GM12878 (cell line): Measurements from ENCODE around the gene TSC22D3. TPM values are rescaled to one million over a fixed set of nuclear protein-coding genes. Genes with fewer than 3 reads are reported as not detected.

Experiments used
- ATAC-seq: fragments of 200-7000 bp; cut with Tn5 transposase; 3 replicates; pipeline ENCODE4 v1.9.1; 2020; ENCODE audit warnings: mild to moderate bottlenecking, moderate library complexity
- BruUV-seq: library from RNA; stranded (reverse); fragments of 400-500 nt; replicated peaks from 2 replicates; lab custom pipeline; 2021; lab: Mats Ljungman, UMichigan
- CTCF ChIA-PET: fragments of 300-600 bp; sonication (Branson Sonifier 250); formaldehyde crosslinking; extraction: SDS; loops from one replicate; lab custom pipeline; 2021; ENCODE audit warnings: inconsistent platforms; lab: Yijun Ruan, JAX
- POLR2A ChIA-PET: fragments of 350-600 bp; formaldehyde crosslinking; extraction: SDS; loops from one replicate; lab custom pipeline; 2021; ENCODE audit warnings: inconsistent platforms; lab: Charles Lee
- RAD21 ChIA-PET: fragments of 300-600 bp; sonication (Branson Sonifier 250); formaldehyde crosslinking; loops from one replicate; lab custom pipeline; 2023; ENCODE audit warnings: antibody characterized with exemption; ENCODE audit not compliant: unreplicated experiment; lab: Charles Lee
- SMC1A ChIA-PET: fragments of 300-600 bp; sonication (Branson Sonifier 250); formaldehyde crosslinking; loops from one replicate; lab custom pipeline; 2023; ENCODE audit not compliant: unreplicated experiment, uncharacterized antibody; lab: Charles Lee
- DNase-seq: peaks from one replicate; pipeline ENCODE4 v3.0.0-alpha.2; 2011; ENCODE audit warnings: low read depth, low spot score
- FAIRE-seq: peaks from 3 replicates; lab custom pipeline; 2011; peaks lifted over from hg19 to GRCh38; lab: Jason Lieb, UNC
- H2AFZ ChIP-seq: 2 replicates; pipeline ENCODE4 v1.6.0; 2011; ENCODE audit warnings: low read depth, low read length, control low read depth; ENCODE audit not compliant: control insufficient read depth
- H3K27ac ChIP-seq: 2 replicates; pipeline ENCODE4 v1.5.1; 2011; ENCODE audit warnings: control low read depth; ENCODE audit not compliant: control insufficient read depth, insufficient read depth
- H3K27me3 ChIP-seq, 2 experiments: replicated peaks in 1 of 2; 2 replicates each; pipeline versions ENCODE4 v1.6.0 to v1.6.1; 2011; ENCODE audit warnings: low read length in 1 of 2; ENCODE audit not compliant: control insufficient read depth in 2 of 2, insufficient read depth in 2 of 2
- H3K36me3 ChIP-seq, 2 experiments: 2 replicates each; pipeline ENCODE4 v1.5.1; 2011; ENCODE audit warnings: low read length in 1 of 2; ENCODE audit not compliant: control insufficient read depth in 2 of 2, insufficient read depth in 2 of 2
- H3K4me1 ChIP-seq: 2 replicates; pipeline ENCODE4 v1.6.1; 2011; ENCODE audit warnings: mild to moderate bottlenecking, low read length, moderate library complexity, mixed read lengths; ENCODE audit not compliant: control insufficient read depth, insufficient read depth
- H3K4me2 ChIP-seq: 2 replicates; pipeline ENCODE4 v1.6.0; 2011; ENCODE audit warnings: control low read depth; ENCODE audit not compliant: control insufficient read depth, insufficient read depth
- H3K4me3 ChIP-seq: fragments of 200-600 bp; sonication (generic); 2 replicates; pipeline ENCODE4 v1.5.1; 2016
- H3K79me2 ChIP-seq: 2 replicates; pipeline ENCODE4 v1.6.0; 2011; ENCODE audit warnings: low read length; ENCODE audit not compliant: control insufficient read depth, insufficient read depth
- H3K9ac ChIP-seq: 2 replicates; pipeline ENCODE4 v1.8.0; 2011; ENCODE audit warnings: low read length, control low read depth, mixed read lengths; ENCODE audit not compliant: control insufficient read depth, insufficient read depth
- H3K9me3 ChIP-seq: replicated peaks from 3 replicates; pipeline ENCODE4 v1.5.1; 2011; ENCODE audit warnings: mild to moderate bottlenecking, low read length; ENCODE audit not compliant: control insufficient read depth, insufficient read depth
- H4K20me1 ChIP-seq: 2 replicates; pipeline ENCODE4 v1.6.0; 2011; ENCODE audit not compliant: control insufficient read depth, insufficient read depth
- CBX3 ChIP-seq: fragments of 200-600 bp; sonication (generic); IDR thresholded peaks from 2 replicates; pipeline ENCODE4 v1.6.1; 2016; ENCODE audit warnings: low read depth, borderline replicate concordance
- DPF2 ChIP-seq: fragments of 450-650 bp; IDR thresholded peaks from 2 replicates; pipeline ENCODE4 v1.6.1; 2017; ENCODE audit warnings: mild to moderate bottlenecking
- GATAD2B ChIP-seq: fragments of 450-650 bp; conservative IDR thresholded peaks from 2 replicates; pipeline ENCODE4 v1.6.1; 2017; ENCODE audit warnings: low read depth, mild to moderate bottlenecking, moderate library complexity
- KDM1A ChIP-seq: fragments of 200-600 bp; sonication (generic); IDR thresholded peaks from 2 replicates; pipeline ENCODE4 v1.6.1; 2016; ENCODE audit warnings: borderline replicate concordance
- MEF2A ChIP-seq: IDR thresholded peaks from 2 replicates; pipeline ENCODE4 v1.6.1; 2011; ENCODE audit warnings: low read depth, mild to moderate bottlenecking, low read length, moderate library complexity; ENCODE audit not compliant: insufficient read depth
- NBN ChIP-seq: fragments of 450-650 bp; IDR thresholded peaks from 2 replicates; pipeline ENCODE4 v1.6.1; 2016
- PAX5 ChIP-seq: IDR thresholded peaks from 2 replicates; pipeline ENCODE4 v1.6.1; 2011; ENCODE audit warnings: low read depth, low read length, borderline replicate concordance
- POLR2AphosphoS5 ChIP-seq: IDR thresholded peaks from 2 replicates; pipeline ENCODE4 v1.6.1; 2011; ENCODE audit warnings: mild to moderate bottlenecking, low read length, inconsistent platforms
- WGBS: methylation state at CpG from one replicate; pipeline ENCODE4 v1.1.6; 2016; ENCODE audit warnings: low lambda C conversion rate; ENCODE audit not compliant: insufficient replicate concordance, insufficient coverage; ENCODE audit errors: missing lambda C conversion rate; 5-methylcytosine and 5-hydroxymethylcytosine counted together
- in situ Hi-C: fragments of 300-500 bp; cut with MboI; formaldehyde crosslinking; loops from 9 replicates; pipeline ENCODE4 v1.14.3; 2018; ENCODE audit warnings: mixed read lengths
- intact Hi-C: fragments of 100-400 bp; cut with micrococcal nuclease; formaldehyde crosslinking; loops from one replicate; pipeline ENCODE4 v1.14.2; 2022; ENCODE audit not compliant: unreplicated experiment
- polyA plus RNA-seq, 11 experiments: library from polyadenylated mRNA; depleted of rRNA in 4 of 11; unstranded in 6 of 11; stranded (reverse) in 5 of 11; fragments of >200 nt; fragmentation: Nextera tagmentation in 4 of 11; fragmentation: Illumina TruSeq in 1 of 11; extraction: Ambion mirVana in 4 of 11; extraction: Trizol in 1 of 11; gene quantifications; 1 replicate in 1 of 11; 2 replicates in 10 of 11; pipeline versions ENCODE4 v1.2.1 to v1.2.3, GENCODE V29; 2011 to 2016; ENCODE audit warnings: inconsistent platforms in 2 of 11, missing spikeins in 2 of 11, low read depth in 1 of 11
- total RNA-seq, 4 experiments: library from RNA; depleted of rRNA in 3 of 4; stranded (reverse); fragments of >200 nt in 3 of 4; fragmentation: Illumina TruSeq in 1 of 4; extraction: Trizol in 1 of 4; gene quantifications; 2 replicates each; pipeline versions ENCODE4 v1.2.1 to v1.2.3, GENCODE V29; 2013 to 2021
- TF ChIP-seq, protein P1 (sequence below): IDR thresholded peaks from 2 replicates; pipeline ENCODE4 v1.6.1; 2012; ENCODE audit warnings: mild to moderate bottlenecking, low read depth, low read length
- TF ChIP-seq, protein P2 (sequence below): fragments of 450-650 bp; IDR thresholded peaks from 2 replicates; pipeline ENCODE4 v1.6.1; 2017; ENCODE audit warnings: antibody characterized with exemption, mild to moderate bottlenecking, moderate library complexity
- TF ChIP-seq, protein P3 (sequence below): IDR thresholded peaks from 2 replicates; pipeline ENCODE4 v1.6.1; 2011; ENCODE audit warnings: mild to moderate bottlenecking, low read depth, low read length, moderate library complexity; ENCODE audit not compliant: insufficient replicate concordance
- TF ChIP-seq, protein P4 (sequence below): fragments of 450-650 bp; IDR thresholded peaks from 2 replicates; pipeline ENCODE4 v1.6.1; 2018; ENCODE audit warnings: borderline replicate concordance, mild to moderate bottlenecking; ENCODE audit not compliant: partially characterized antibody

Gene TSC22D3
- total and polyA plus RNA-seq, 10 of the 15 experiments (the other 5 are each of a cell fraction or from before 2014, with no cell fraction given): 4.6 to 122 (median 16.1) TPM

DNA sequence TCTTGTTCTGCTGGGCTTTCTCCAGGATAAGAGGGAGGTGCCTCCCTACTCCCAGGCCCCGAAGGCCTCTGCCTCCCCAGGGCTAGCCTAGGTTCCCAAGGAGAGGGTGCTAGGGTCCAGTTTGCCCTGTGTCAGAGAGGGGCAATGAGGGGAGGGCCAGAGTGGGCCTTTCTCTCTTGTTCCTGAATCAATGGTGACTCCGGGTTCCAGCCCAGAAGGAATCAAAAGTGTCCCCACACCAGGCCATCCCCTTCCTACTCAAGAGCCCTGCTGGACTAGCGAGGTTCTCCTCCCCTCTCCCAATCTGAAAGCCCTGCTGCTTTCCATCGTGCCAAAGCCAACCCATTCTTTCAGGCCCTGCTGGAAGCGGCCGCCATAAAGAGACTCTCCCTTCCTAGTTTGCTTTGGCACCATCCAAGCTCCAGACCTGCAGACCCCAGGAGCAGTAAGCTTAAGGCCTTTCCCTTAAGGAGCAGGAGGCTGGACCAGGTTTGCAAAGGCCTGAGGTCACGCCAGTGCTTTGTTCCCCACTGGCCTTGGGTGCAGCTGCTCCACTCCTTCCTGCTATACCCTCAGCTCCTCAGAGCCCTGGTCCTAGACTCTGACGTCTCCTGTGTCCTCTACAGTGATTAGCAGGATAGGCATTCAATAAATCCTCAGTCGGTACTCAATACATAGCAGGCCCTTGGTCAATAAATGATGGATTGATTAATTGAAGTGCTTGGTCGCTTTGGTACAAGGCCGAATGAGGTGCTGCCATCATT lies 10.6 kb downstream of the TSC22D3 start:
- in situ Hi-C loops (no loop called here), intact Hi-C loops (loop anchor here (5.0 kb wide), 1 partner anchor 48 kb away; no protein-coding TSS in a partner anchor)
- H3K4me3 ChIP-seq: no peak overlapping the region
- no peaks in the 10 kb centered on the region; the same call in 1 of the 2 replicates for H4K20me1 ChIP-seq
- H3K36me3 ChIP-seq: no peaks in the 10 kb centered on the region
- DNase-seq (no peak), ATAC-seq (no peak), FAIRE-seq (no peak)
- no peaks in the 10 kb centered on the region for H3K27me3 ChIP-seq
- no peaks in the 10 kb centered on the region for H3K79me2 ChIP-seq
- no peak overlapping the region for H2AFZ ChIP-seq
- ChIA-PET CTCF (interaction anchor here (1.4 to 2.8 kb wide), 2 partner anchors 12 to 27 kb away, joined by 6 to 14 read pairs; partner anchors contain the start of gene NCBP2L), RAD21 (interaction anchor here (0.6 to 2.7 kb wide), 4 partner anchors 11 to 104 kb away, joined by 3 to 19 read pairs (median 10); partner anchors contain the start of genes NCBP2L and TSC22D3), SMC1A (interaction anchor here (3.1 kb wide), 1 partner anchor 11 kb away, joined by 20 read pairs; the partner anchor contains the start of genes NCBP2L and TSC22D3), POLR2A (interaction anchor here (1.3 kb wide), 1 partner anchor 10 kb away, joined by 4 read pairs; the partner anchor contains the start of gene TSC22D3)
- no peaks in the 10 kb centered on the region for H3K4me1 ChIP-seq
- no peak overlapping the region for H3K9ac ChIP-seq
- no TSS peak for BruUV-seq
- H3K9me3 ChIP-seq: no peaks in the 10 kb centered on the region
- WGBS: 25% methylated on average over 11 of the region's 11 CpGs
- no peak overlapping the region for H3K4me2 ChIP-seq
- no peak overlapping the region for H3K27ac ChIP-seq
- TF ChIP-seq, protein P1, sequence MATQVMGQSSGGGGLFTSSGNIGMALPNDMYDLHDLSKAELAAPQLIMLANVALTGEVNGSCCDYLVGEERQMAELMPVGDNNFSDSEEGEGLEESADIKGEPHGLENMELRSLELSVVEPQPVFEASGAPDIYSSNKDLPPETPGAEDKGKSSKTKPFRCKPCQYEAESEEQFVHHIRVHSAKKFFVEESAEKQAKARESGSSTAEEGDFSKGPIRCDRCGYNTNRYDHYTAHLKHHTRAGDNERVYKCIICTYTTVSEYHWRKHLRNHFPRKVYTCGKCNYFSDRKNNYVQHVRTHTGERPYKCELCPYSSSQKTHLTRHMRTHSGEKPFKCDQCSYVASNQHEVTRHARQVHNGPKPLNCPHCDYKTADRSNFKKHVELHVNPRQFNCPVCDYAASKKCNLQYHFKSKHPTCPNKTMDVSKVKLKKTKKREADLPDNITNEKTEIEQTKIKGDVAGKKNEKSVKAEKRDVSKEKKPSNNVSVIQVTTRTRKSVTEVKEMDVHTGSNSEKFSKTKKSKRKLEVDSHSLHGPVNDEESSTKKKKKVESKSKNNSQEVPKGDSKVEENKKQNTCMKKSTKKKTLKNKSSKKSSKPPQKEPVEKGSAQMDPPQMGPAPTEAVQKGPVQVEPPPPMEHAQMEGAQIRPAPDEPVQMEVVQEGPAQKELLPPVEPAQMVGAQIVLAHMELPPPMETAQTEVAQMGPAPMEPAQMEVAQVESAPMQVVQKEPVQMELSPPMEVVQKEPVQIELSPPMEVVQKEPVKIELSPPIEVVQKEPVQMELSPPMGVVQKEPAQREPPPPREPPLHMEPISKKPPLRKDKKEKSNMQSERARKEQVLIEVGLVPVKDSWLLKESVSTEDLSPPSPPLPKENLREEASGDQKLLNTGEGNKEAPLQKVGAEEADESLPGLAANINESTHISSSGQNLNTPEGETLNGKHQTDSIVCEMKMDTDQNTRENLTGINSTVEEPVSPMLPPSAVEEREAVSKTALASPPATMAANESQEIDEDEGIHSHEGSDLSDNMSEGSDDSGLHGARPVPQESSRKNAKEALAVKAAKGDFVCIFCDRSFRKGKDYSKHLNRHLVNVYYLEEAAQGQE: no peak
- TF ChIP-seq, protein P2, sequence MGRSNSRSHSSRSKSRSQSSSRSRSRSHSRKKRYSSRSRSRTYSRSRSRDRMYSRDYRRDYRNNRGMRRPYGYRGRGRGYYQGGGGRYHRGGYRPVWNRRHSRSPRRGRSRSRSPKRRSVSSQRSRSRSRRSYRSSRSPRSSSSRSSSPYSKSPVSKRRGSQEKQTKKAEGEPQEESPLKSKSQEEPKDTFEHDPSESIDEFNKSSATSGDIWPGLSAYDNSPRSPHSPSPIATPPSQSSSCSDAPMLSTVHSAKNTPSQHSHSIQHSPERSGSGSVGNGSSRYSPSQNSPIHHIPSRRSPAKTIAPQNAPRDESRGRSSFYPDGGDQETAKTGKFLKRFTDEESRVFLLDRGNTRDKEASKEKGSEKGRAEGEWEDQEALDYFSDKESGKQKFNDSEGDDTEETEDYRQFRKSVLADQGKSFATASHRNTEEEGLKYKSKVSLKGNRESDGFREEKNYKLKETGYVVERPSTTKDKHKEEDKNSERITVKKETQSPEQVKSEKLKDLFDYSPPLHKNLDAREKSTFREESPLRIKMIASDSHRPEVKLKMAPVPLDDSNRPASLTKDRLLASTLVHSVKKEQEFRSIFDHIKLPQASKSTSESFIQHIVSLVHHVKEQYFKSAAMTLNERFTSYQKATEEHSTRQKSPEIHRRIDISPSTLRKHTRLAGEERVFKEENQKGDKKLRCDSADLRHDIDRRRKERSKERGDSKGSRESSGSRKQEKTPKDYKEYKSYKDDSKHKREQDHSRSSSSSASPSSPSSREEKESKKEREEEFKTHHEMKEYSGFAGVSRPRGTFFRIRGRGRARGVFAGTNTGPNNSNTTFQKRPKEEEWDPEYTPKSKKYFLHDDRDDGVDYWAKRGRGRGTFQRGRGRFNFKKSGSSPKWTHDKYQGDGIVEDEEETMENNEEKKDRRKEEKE: no peak
- TF ChIP-seq CBX3 (no peak), KDM1A (no peak), GATAD2B (no peak), DPF2 (no peak), MEF2A (no peak), POLR2AphosphoS5 (no peak), PAX5 (no peak), NBN (no peak)
- TF ChIP-seq, protein P3, sequence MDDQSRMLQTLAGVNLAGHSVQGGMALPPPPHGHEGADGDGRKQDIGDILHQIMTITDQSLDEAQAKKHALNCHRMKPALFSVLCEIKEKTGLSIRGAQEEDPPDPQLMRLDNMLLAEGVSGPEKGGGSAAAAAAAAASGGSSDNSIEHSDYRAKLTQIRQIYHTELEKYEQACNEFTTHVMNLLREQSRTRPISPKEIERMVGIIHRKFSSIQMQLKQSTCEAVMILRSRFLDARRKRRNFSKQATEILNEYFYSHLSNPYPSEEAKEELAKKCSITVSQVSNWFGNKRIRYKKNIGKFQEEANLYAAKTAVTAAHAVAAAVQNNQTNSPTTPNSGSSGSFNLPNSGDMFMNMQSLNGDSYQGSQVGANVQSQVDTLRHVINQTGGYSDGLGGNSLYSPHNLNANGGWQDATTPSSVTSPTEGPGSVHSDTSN: no peak
- TF ChIP-seq, protein P4, sequence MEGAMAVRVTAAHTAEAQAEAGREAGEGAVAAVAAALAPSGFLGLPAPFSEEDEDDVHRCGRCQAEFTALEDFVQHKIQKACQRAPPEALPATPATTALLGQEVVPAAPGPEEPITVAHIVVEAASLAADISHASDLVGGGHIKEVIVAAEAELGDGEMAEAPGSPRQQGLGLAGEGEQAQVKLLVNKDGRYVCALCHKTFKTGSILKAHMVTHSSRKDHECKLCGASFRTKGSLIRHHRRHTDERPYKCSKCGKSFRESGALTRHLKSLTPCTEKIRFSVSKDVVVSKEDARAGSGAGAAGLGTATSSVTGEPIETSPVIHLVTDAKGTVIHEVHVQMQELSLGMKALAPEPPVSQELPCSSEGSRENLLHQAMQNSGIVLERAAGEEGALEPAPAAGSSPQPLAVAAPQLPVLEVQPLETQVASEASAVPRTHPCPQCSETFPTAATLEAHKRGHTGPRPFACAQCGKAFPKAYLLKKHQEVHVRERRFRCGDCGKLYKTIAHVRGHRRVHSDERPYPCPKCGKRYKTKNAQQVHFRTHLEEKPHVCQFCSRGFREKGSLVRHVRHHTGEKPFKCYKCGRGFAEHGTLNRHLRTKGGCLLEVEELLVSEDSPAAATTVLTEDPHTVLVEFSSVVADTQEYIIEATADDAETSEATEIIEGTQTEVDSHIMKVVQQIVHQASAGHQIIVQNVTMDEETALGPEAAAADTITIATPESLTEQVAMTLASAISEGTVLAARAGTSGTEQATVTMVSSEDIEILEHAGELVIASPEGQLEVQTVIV: no peak
